HEK293 (cell line): ENCODE data around the gene IGSF21.

Experiments used
- ATF2 ChIP-seq: fragments of 450-650 bp; formaldehyde crosslinking; IDR thresholded peaks from 2 replicates; pipeline ENCODE4 v1.5.1; 2016; ENCODE audit warnings: missing biosample characterization, missing genetic modification characterization, low read depth
- TCF7L2 ChIP-seq: IDR thresholded peaks from 2 replicates; pipeline ENCODE4 v1.6.1; 2011; ENCODE audit warnings: low read depth, mild to moderate bottlenecking, inconsistent platforms, low read length, moderate library complexity, borderline replicate concordance
- ZBTB8A ChIP-seq: fragments of 450-650 bp; formaldehyde crosslinking; IDR thresholded peaks from 2 replicates; pipeline ENCODE4 v1.5.1; 2016; ENCODE audit warnings: missing biosample characterization, missing genetic modification characterization
- ZNF10 ChIP-seq: fragments of 450-650 bp; formaldehyde crosslinking; IDR thresholded peaks from 2 replicates; pipeline ENCODE4 v1.5.1; 2017; ENCODE audit warnings: missing biosample characterization, missing genetic modification characterization
- ZNF211 ChIP-seq: fragments of 450-650 bp; formaldehyde crosslinking; IDR thresholded peaks from 2 replicates; pipeline ENCODE4 v1.5.1; 2016; ENCODE audit warnings: low read depth, missing biosample characterization, missing genetic modification characterization
- ZNF274 ChIP-seq, 2 experiments: fragments of 200-500 bp in 1 of 2; fragments of 450-650 bp in 1 of 2; sonication (Bioruptor generic) in 1 of 2; formaldehyde crosslinking in 1 of 2; IDR thresholded peaks; 2 replicates each; pipeline versions ENCODE4 v1.5.1 to v1.6.1; 2014 to 2016; ENCODE audit warnings: borderline replicate concordance in 1 of 2, inconsistent platforms in 1 of 2, low read length in 1 of 2, missing biosample characterization in 1 of 2, missing genetic modification characterization in 1 of 2
- ZNF404 ChIP-seq: fragments of 450-650 bp; formaldehyde crosslinking; IDR thresholded peaks from 2 replicates; pipeline ENCODE4 v1.5.1; 2017; ENCODE audit warnings: missing biosample characterization, missing genetic modification characterization
- ZSCAN23 ChIP-seq: fragments of 450-650 bp; formaldehyde crosslinking; IDR thresholded peaks from 2 replicates; pipeline ENCODE4 v1.5.1; 2016; ENCODE audit warnings: missing biosample characterization, missing genetic modification characterization
- TF ChIP-seq, protein P1 (sequence below): fragments of 450-650 bp; formaldehyde crosslinking; IDR thresholded peaks from 2 replicates; pipeline ENCODE4 v1.5.1; 2016; ENCODE audit warnings: missing biosample characterization, missing genetic modification characterization
- TF ChIP-seq, protein P2 (sequence below): fragments of 450-650 bp; formaldehyde crosslinking; conservative IDR thresholded peaks from 2 replicates; pipeline ENCODE4 v1.5.1; 2016; ENCODE audit warnings: low read depth, missing biosample characterization, missing genetic modification characterization
- TF ChIP-seq, protein P3 (sequence below): fragments of 450-650 bp; formaldehyde crosslinking; IDR thresholded peaks from 2 replicates; pipeline ENCODE4 v1.5.1; 2016; ENCODE audit warnings: missing biosample characterization, missing genetic modification characterization

- TF ChIP-seq ZNF10 (tag by site-specific recombination) = no peak
- TF ChIP-seq, protein P1, sequence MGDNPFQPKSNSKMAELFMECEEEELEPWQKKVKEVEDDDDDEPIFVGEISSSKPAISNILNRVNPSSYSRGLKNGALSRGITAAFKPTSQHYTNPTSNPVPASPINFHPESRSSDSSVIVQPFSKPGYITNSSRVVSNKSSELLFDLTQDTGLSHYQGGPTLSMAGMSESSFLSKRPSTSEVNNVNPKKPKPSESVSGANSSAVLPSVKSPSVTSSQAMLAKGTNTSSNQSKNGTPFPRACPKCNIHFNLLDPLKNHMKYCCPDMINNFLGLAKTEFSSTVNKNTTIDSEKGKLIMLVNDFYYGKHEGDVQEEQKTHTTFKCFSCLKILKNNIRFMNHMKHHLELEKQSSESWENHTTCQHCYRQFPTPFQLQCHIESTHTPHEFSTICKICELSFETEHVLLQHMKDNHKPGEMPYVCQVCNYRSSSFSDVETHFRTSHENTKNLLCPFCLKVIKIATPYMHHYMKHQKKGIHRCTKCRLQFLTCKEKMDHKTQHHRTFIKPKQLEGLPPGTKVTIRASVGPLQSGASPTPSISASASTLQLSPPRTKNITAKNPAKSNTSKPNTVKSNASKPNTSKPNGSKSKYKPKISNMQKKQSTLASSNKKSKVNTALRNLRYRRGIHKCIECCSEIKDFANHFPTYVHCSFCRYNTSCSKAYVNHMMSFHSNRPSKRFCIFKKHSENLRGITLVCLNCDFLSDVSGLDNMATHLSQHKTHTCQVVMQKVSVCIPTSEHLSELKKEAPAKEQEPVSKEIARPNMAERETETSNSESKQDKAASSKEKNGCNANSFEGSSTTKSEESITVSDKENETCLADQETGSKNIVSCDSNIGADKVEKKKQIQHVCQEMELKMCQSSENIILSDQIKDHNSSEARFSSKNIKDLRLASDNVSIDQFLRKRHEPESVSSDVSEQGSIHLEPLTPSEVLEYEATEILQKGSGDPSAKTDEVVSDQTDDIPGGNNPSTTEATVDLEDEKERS (tag by site-specific recombination) = no peak
- no peak for TF ChIP-seq ZNF274 (IDR thresholded peaks at IDR 0.05; ENCODE audit: low read length)
- TF ChIP-seq ZNF274 (tag by site-specific recombination; IDR thresholded peaks at IDR 0.05; ENCODE audit: borderline replicate concordance) = no peak
- no peak for TF ChIP-seq ZSCAN23 (tag by site-specific recombination)
- TF ChIP-seq ATF2 (tag by site-specific recombination) = no peak
- TF ChIP-seq, protein P2, sequence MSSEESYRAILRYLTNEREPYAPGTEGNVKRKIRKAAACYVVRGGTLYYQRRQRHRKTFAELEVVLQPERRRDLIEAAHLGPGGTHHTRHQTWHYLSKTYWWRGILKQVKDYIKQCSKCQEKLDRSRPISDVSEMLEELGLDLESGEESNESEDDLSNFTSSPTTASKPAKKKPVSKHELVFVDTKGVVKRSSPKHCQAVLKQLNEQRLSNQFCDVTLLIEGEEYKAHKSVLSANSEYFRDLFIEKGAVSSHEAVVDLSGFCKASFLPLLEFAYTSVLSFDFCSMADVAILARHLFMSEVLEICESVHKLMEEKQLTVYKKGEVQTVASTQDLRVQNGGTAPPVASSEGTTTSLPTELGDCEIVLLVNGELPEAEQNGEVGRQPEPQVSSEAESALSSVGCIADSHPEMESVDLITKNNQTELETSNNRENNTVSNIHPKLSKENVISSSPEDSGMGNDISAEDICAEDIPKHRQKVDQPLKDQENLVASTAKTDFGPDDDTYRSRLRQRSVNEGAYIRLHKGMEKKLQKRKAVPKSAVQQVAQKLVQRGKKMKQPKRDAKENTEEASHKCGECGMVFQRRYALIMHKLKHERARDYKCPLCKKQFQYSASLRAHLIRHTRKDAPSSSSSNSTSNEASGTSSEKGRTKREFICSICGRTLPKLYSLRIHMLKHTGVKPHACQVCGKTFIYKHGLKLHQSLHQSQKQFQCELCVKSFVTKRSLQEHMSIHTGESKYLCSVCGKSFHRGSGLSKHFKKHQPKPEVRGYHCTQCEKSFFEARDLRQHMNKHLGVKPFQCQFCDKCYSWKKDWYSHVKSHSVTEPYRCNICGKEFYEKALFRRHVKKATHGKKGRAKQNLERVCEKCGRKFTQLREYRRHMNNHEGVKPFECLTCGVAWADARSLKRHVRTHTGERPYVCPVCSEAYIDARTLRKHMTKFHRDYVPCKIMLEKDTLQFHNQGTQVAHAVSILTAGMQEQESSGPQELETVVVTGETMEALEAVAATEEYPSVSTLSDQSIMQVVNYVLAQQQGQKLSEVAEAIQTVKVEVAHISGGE (tag by site-specific recombination) = no peak
- TF ChIP-seq ZBTB8A (tag by site-specific recombination) = no peak
- no peak for TF ChIP-seq ZNF211 (tag by site-specific recombination)
- no peak for TF ChIP-seq TCF7L2
- no peak for TF ChIP-seq ZNF404 (tag by site-specific recombination)
- TF ChIP-seq, protein P3, sequence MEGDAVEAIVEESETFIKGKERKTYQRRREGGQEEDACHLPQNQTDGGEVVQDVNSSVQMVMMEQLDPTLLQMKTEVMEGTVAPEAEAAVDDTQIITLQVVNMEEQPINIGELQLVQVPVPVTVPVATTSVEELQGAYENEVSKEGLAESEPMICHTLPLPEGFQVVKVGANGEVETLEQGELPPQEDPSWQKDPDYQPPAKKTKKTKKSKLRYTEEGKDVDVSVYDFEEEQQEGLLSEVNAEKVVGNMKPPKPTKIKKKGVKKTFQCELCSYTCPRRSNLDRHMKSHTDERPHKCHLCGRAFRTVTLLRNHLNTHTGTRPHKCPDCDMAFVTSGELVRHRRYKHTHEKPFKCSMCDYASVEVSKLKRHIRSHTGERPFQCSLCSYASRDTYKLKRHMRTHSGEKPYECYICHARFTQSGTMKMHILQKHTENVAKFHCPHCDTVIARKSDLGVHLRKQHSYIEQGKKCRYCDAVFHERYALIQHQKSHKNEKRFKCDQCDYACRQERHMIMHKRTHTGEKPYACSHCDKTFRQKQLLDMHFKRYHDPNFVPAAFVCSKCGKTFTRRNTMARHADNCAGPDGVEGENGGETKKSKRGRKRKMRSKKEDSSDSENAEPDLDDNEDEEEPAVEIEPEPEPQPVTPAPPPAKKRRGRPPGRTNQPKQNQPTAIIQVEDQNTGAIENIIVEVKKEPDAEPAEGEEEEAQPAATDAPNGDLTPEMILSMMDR = no peak
These were observed 221.2 kb downstream of the IGSF21 start for GRCh38 chr1:18328803-18329202.
